ENCODE data around the gene DPEP2.

DNA sequence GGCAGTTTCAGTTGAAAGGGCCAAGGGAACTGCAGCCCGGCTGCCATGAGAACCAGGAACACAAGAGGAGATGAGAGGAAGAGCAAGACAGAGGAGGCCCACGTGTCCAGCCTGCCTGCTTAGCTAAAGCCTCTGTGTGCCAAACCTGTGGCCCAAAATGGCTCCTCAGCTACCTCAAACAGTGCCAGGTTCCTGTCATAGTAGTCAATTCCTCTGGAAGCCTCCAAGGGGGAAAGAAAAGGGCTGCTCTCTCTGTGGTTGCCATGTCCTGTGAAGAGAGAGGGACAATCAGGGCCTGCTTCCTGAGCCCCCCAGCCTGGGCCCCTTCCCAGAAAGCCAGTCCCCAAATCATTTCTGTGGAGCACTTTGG lies 36.0 kb downstream of the DPEP2 start:
- TF ChIP-seq, protein P1, sequence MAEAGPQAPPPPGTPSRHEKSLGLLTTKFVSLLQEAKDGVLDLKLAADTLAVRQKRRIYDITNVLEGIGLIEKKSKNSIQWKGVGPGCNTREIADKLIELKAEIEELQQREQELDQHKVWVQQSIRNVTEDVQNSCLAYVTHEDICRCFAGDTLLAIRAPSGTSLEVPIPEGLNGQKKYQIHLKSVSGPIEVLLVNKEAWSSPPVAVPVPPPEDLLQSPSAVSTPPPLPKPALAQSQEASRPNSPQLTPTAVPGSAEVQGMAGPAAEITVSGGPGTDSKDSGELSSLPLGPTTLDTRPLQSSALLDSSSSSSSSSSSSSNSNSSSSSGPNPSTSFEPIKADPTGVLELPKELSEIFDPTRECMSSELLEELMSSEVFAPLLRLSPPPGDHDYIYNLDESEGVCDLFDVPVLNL (IDR thresholded peaks at IDR 0.05; ENCODE audit: low read depth, low read length): no peak
- TF ChIP-seq YY1 (IDR thresholded peaks at IDR 0.05; ENCODE audit: low read depth, low read length) (no peak), MAX (IDR thresholded peaks at IDR 0.05; ENCODE audit: low read depth, low read length) (no peak), NKRF (conservative IDR thresholded peaks at IDR 0.05) (no peak)

All from GM12878 (cell line).